Kidney epithelial cell (primary cell): ENCODE results near the gene PLXDC1. TPM values are rescaled to one million over a fixed set of nuclear protein-coding genes. Genes with fewer than 3 reads are reported as not detected.
A peak's percentile ranks its signal among the peaks of the same experiment; 100 is the strongest.

Experiments used
- DNase-seq: peaks from one replicate; pipeline ENCODE4 v3.0.0-alpha.2; 2010; ENCODE audit warnings: low read depth
- H3K27me3 ChIP-seq: 2 replicates; pipeline ENCODE4 v1.6.0; 2011; ENCODE audit warnings: low read length; ENCODE audit not compliant: control insufficient read depth, insufficient read depth
- H3K36me3 ChIP-seq: 2 replicates; pipeline ENCODE4 v1.5.1; 2011; ENCODE audit warnings: low read length; ENCODE audit not compliant: control insufficient read depth, insufficient read depth
- H3K4me3 ChIP-seq: 2 replicates; pipeline ENCODE4 v1.5.1; 2011; ENCODE audit warnings: low read depth, mild to moderate bottlenecking, control low read depth, low read length
- CTCF ChIP-seq: IDR thresholded peaks from 2 replicates; pipeline ENCODE4 v1.5.1; 2011; ENCODE audit warnings: mild to moderate bottlenecking, moderate library complexity, low read length, control low read depth, inconsistent platforms; ENCODE audit not compliant: insufficient read depth, poor library complexity, severe bottlenecking
- total RNA-seq: library from RNA; depleted of rRNA; stranded (reverse); fragments of >200 nt; gene quantifications from 2 replicates; pipeline ENCODE4 v1.2.3, GENCODE V29; 2015

Gene PLXDC1
- total RNA-seq, 1 donor from 2014 or later: 0.67 TPM

GRCh38 chr17:39077866-39078265 is 73.6 kb downstream of the PLXDC1 start:
- DNase-seq: no peak
- Histone ChIP-seq H3K4me3 (no peak overlapping the region), H3K27me3 (peaks cover 19% of the 10 kb centered on the region), H3K36me3 (no peaks in the 10 kb centered on the region)
- TF ChIP-seq CTCF: peak; percentile 13

GRCh38 chr17:39077252-39077651 is 74.2 kb downstream of the PLXDC1 start:
- Histone ChIP-seq H3K36me3 (no peaks in the 10 kb centered on the region), H3K27me3 (peaks cover 23% of the 10 kb centered on the region), H3K4me3 (no peak overlapping the region)
- TF ChIP-seq CTCF: no peak
- DNase-seq: no peak

GRCh38 chr17:39074676-39075075 is 76.8 kb downstream of the PLXDC1 start:
- Histone ChIP-seq H3K27me3 (peaks cover 18% of the 10 kb centered on the region), H3K4me3 (no peak overlapping the region), H3K36me3 (no peaks in the 10 kb centered on the region)
- DNase-seq: no peak
- TF ChIP-seq CTCF: no peak

- H3K27me3 ChIP-seq: peaks cover 14% of the 10 kb centered on the region
- DNase-seq: no peak
Measured at GRCh38 chr17:39073916-39074315, 77.5 kb downstream of the PLXDC1 start.

GRCh38 chr17:39073353-39073752 is 78.1 kb downstream of the PLXDC1 start:
- TF ChIP-seq CTCF: no peak
- Histone ChIP-seq H3K36me3 (no peaks in the 10 kb centered on the region), H3K27me3 (peaks cover 14% of the 10 kb centered on the region), H3K4me3 (no peak overlapping the region)
- DNase-seq: no peak

More at GRCh38 chr17:39073916-39074315, 77.5 kb downstream of the PLXDC1 start:
- H3K4me3 ChIP-seq: no peak overlapping the region
- H3K36me3 ChIP-seq: no peaks in the 10 kb centered on the region
- no peak for TF ChIP-seq CTCF

GRCh38 chr17:39071573-39071972 is 79.9 kb downstream of the PLXDC1 start:
- Histone ChIP-seq H3K36me3 (no peaks in the 10 kb centered on the region), H3K4me3 (no peak overlapping the region), H3K27me3 (peaks cover 14% of the 10 kb centered on the region)
- DNase-seq: no peak
- TF ChIP-seq CTCF: no peak
